ENCODE data around the gene CDH23. TPM values are rescaled to one million over a fixed set of nuclear protein-coding genes. Genes with fewer than 3 reads are reported as not detected.
A peak's percentile ranks its signal among the peaks of the same experiment; 100 is the strongest.

Gene CDH23
- total RNA-seq, 1 donor: 0.36 TPM

DNA sequence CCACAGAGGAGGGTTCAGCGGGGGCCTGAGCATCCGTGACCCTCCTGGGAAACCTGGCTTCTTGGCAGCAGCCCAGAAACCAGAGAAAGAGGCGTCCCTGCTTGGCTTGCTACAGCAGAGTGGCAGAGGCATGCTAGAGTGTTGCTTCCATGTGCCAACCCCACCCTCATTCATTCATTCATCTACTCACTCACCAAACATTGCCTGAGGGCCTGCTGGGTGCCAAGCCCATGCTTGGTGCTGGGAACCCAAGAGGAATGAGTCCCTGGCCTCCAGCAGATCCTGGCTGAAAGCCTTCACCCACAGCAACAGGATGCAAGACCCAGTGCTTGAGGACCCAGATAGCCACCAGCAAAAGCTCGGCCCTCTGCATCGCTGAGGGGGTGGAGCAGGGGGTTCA is 129.0 kb downstream of the CDH23 start:
- Histone ChIP-seq H2AFZ (ENCODE audit: low read length) (no peak overlapping the region), H3K27me3 (ENCODE audit: insufficient read depth, low read length) (peaks cover 20% of the 10 kb centered on the region), H3K4me1 (ENCODE audit: insufficient read depth, low read length) (no peaks in the 10 kb centered on the region), H3K36me3 (ENCODE audit: insufficient read depth, low read length) (no peaks in the 10 kb centered on the region), H3K4me3 (ENCODE audit: insufficient read depth, low read length) (no peak overlapping the region), H3K4me2 (ENCODE audit: insufficient read depth, low read length) (no peak overlapping the region), H3K27ac (ENCODE audit: low read depth, low read length) (no peak overlapping the region), H3K9me3 (ENCODE audit: low read depth, low read length) (no peaks in the 10 kb centered on the region), H3K79me2 (ENCODE audit: insufficient read depth, low read length) (no peaks in the 10 kb centered on the region), H4K20me1 (ENCODE audit: insufficient read depth, low read length) (no peaks in the 10 kb centered on the region)
- TF ChIP-seq, protein P1, sequence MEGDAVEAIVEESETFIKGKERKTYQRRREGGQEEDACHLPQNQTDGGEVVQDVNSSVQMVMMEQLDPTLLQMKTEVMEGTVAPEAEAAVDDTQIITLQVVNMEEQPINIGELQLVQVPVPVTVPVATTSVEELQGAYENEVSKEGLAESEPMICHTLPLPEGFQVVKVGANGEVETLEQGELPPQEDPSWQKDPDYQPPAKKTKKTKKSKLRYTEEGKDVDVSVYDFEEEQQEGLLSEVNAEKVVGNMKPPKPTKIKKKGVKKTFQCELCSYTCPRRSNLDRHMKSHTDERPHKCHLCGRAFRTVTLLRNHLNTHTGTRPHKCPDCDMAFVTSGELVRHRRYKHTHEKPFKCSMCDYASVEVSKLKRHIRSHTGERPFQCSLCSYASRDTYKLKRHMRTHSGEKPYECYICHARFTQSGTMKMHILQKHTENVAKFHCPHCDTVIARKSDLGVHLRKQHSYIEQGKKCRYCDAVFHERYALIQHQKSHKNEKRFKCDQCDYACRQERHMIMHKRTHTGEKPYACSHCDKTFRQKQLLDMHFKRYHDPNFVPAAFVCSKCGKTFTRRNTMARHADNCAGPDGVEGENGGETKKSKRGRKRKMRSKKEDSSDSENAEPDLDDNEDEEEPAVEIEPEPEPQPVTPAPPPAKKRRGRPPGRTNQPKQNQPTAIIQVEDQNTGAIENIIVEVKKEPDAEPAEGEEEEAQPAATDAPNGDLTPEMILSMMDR (IDR thresholded peaks at IDR 0.05; ENCODE audit: extremely low read depth, low read depth, low read length): no peak
- DNase-seq (ENCODE audit: insufficient read length, low spot score, missing footprints): peak; percentile 42

DNA sequence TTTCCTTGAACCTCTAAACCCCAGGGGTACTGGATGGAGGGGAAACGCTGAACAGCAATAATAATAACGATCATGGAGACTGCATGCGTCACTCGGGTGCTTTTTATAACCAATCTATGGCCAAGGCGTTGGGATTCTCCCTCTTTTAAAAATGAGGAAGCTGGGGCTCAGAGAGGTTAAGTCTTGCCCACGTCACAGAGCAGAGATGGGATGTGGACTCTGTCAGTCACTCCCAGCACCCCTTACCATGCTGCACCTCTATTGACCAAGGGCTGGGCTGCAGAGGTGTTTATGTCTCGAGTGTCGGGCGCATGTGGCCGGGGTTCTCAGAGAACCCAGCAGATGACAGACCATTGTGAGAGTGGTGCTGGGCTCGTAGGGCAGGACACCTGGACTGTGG is 129.9 kb downstream of the CDH23 start:
- TF ChIP-seq, protein P1 (IDR thresholded peaks at IDR 0.05; ENCODE audit: extremely low read depth, low read depth, low read length): no peak
- H2AFZ ChIP-seq (ENCODE audit: low read length): no peak overlapping the region
- no peaks in the 10 kb centered on the region for H3K36me3 ChIP-seq (ENCODE audit: insufficient read depth, low read length)
- no peaks in the 10 kb centered on the region for H3K9me3 ChIP-seq (ENCODE audit: low read depth, low read length)
- peaks cover 15% of the 10 kb centered on the region for H3K27me3 ChIP-seq (ENCODE audit: insufficient read depth, low read length)
- DNase-seq (ENCODE audit: insufficient read length, low spot score, missing footprints): peak; percentile 25
- H3K4me2 ChIP-seq (ENCODE audit: insufficient read depth, low read length): no peak overlapping the region
- H3K79me2 ChIP-seq (ENCODE audit: insufficient read depth, low read length): no peaks in the 10 kb centered on the region
- no peak overlapping the region for H3K27ac ChIP-seq (ENCODE audit: low read depth, low read length)
- H3K4me3 ChIP-seq (ENCODE audit: insufficient read depth, low read length): no peak overlapping the region
- no peaks in the 10 kb centered on the region for H3K4me1 ChIP-seq (ENCODE audit: insufficient read depth, low read length)
- H4K20me1 ChIP-seq (ENCODE audit: insufficient read depth, low read length): no peaks in the 10 kb centered on the region

DNA sequence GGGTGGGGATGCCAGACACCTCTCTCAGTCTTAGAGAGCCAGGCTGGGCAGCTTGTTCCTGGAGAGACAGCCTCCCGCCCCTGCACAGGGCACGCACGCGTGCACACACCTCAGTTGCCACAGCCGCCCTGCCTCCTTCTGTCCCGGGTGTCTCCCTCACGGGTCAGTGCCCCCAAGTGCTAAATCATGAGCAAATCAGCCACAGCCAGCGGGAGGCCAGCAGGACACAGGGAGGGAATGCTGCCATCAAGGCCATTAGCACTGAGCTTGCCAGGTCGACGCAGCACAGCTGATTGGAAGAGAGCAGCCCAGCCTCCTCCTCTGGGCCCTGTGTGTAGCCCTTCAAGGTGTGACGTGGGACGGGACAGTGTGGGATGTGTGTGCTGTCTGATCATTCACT is 130.4 kb downstream of the CDH23 start:
- H3K79me2 ChIP-seq (ENCODE audit: insufficient read depth, low read length): no peaks in the 10 kb centered on the region
- no peaks in the 10 kb centered on the region for H3K36me3 ChIP-seq (ENCODE audit: insufficient read depth, low read length)
- TF ChIP-seq, protein P1 (IDR thresholded peaks at IDR 0.05; ENCODE audit: extremely low read depth, low read depth, low read length): no peak
- no peak overlapping the region for H3K4me2 ChIP-seq (ENCODE audit: insufficient read depth, low read length)
- no peak overlapping the region for H3K4me3 ChIP-seq (ENCODE audit: insufficient read depth, low read length)
- peak; percentile 51 for DNase-seq (ENCODE audit: insufficient read length, low spot score, missing footprints)
- H3K27ac ChIP-seq (ENCODE audit: low read depth, low read length): no peak overlapping the region
- no peaks in the 10 kb centered on the region for H4K20me1 ChIP-seq (ENCODE audit: insufficient read depth, low read length)
- H3K27me3 ChIP-seq (ENCODE audit: insufficient read depth, low read length): peaks cover 14% of the 10 kb centered on the region
- no peak overlapping the region for H2AFZ ChIP-seq (ENCODE audit: low read length)
- no peaks in the 10 kb centered on the region for H3K4me1 ChIP-seq (ENCODE audit: insufficient read depth, low read length)
- H3K9me3 ChIP-seq (ENCODE audit: low read depth, low read length): no peaks in the 10 kb centered on the region

DNA sequence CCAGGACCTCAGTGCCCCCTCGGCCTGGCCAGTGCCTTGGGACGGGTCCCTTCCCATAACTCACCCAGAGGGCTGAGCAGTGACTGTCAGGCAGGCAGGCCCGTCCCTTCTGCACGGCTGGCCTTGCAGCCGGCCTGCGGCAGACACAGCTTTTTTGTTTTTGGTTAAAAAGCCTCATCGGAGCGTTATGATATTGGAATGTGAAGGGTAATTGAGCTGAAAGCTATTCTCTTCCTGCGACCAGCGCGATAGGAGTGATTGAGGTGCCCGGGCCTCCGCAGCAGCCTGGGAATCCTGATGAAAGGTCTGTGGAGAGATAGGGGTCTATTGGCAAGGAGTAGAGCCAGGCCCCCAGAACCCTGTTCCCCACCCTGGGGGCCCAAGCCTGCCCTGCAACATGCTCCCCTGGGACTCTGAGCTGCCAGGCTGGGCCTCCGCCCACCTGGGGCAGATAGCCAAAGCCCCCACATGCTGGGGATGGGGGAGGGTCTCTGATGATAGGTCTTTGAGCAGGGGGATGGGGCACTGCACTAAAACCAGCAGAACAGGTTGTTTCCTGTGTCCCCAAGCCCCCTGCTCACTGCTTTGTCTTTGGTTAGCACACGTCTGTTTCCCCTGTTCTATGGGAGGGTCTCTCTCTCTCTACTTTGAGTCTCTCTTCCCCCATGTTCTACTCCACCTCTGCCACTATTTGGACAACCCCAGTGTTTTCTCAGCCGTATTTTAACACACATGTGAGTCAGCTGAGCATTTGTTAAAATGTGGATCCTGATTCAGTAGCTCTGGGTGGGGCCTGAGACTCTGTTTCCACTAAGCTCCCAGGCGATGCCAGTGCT is 131.9 kb downstream of the CDH23 start:
- Histone ChIP-seq H3K9me3 (ENCODE audit: low read depth, low read length) (no peaks in the 10 kb centered on the region), H3K27ac (ENCODE audit: low read depth, low read length) (no peak overlapping the region), H3K27me3 (ENCODE audit: insufficient read depth, low read length) (peaks cover 3% of the 10 kb centered on the region), H3K4me1 (ENCODE audit: insufficient read depth, low read length) (no peaks in the 10 kb centered on the region), H3K4me3 (ENCODE audit: insufficient read depth, low read length) (no peak overlapping the region), H2AFZ (ENCODE audit: low read length) (no peak overlapping the region), H3K4me2 (ENCODE audit: insufficient read depth, low read length) (no peak overlapping the region), H4K20me1 (ENCODE audit: insufficient read depth, low read length) (no peaks in the 10 kb centered on the region), H3K36me3 (ENCODE audit: insufficient read depth, low read length) (no peaks in the 10 kb centered on the region), H3K79me2 (ENCODE audit: insufficient read depth, low read length) (no peaks in the 10 kb centered on the region)
- TF ChIP-seq, protein P1 (IDR thresholded peaks at IDR 0.05; ENCODE audit: extremely low read depth, low read depth, low read length): no peak
- DNase-seq (ENCODE audit: insufficient read length, low spot score, missing footprints): no peak
